ENCODE results near the gene EDIL3. TPM values are rescaled to one million over a fixed set of nuclear protein-coding genes. Genes with fewer than 3 reads are reported as not detected.

Gene EDIL3
- total and polyA plus RNA-seq, 9 donors: 7.6 to 18.3 (median 11.6) TPM

GRCh38 chr5:84213861-84214260, 170.8 kb downstream of the EDIL3 start:
- Histone ChIP-seq H3K27me3 (ENCODE audit: control insufficient read depth, insufficient read depth, low read length) (no peaks in the 10 kb centered on the region), H3K4me3 (ENCODE audit: low read length) (no peak overlapping the region), H3K27ac (ENCODE audit: low read length) (no peak overlapping the region), H3K36me3 (ENCODE audit: control insufficient read depth, insufficient read depth, low read length) (no peaks in the 10 kb centered on the region), H3K4me1 (ENCODE audit: control insufficient read depth, insufficient read depth, low read length) (no peaks in the 10 kb centered on the region), H3K9me3 (replicated peaks; ENCODE audit: control insufficient read depth, low read depth, low read length) (no peaks in the 10 kb centered on the region)
- no peak for DNase-seq
- no CpG with 5 or more reads among the region's 1 CpG for WGBS (ENCODE audit: insufficient coverage)

GRCh38 chr5:84213212-84213611, 171.5 kb downstream of the EDIL3 start:
- H3K4me1 ChIP-seq (ENCODE audit: control insufficient read depth, insufficient read depth, low read length): no peaks in the 10 kb centered on the region
- WGBS (ENCODE audit: insufficient coverage): no CpG with 5 or more reads among the region's 1 CpG
- H3K27me3 ChIP-seq (ENCODE audit: control insufficient read depth, insufficient read depth, low read length): no peaks in the 10 kb centered on the region
- no peak for DNase-seq
- H3K4me3 ChIP-seq (ENCODE audit: low read length): no peak overlapping the region
- H3K36me3 ChIP-seq (ENCODE audit: control insufficient read depth, insufficient read depth, low read length): no peaks in the 10 kb centered on the region
- H3K27ac ChIP-seq (ENCODE audit: low read length): no peak overlapping the region
- H3K9me3 ChIP-seq (replicated peaks; ENCODE audit: control insufficient read depth, low read depth, low read length): no peaks in the 10 kb centered on the region

GRCh38 chr5:84204772-84205171, 179.9 kb downstream of the EDIL3 start:
- no peak overlapping the region for H3K4me3 ChIP-seq (ENCODE audit: low read length)
- H3K36me3 ChIP-seq (ENCODE audit: control insufficient read depth, insufficient read depth, low read length): no peaks in the 10 kb centered on the region
- no peaks in the 10 kb centered on the region for H3K4me1 ChIP-seq (ENCODE audit: control insufficient read depth, insufficient read depth, low read length)
- H3K27me3 ChIP-seq (ENCODE audit: control insufficient read depth, insufficient read depth, low read length): no peaks in the 10 kb centered on the region
- H3K27ac ChIP-seq (ENCODE audit: low read length): no peak overlapping the region
- DNase-seq: no peak
- H3K9me3 ChIP-seq (replicated peaks; ENCODE audit: control insufficient read depth, low read depth, low read length): no peaks in the 10 kb centered on the region
- WGBS (ENCODE audit: insufficient coverage): 25% methylated on average over 1 of the region's 6 CpGs

GRCh38 chr5:84202136-84202535, 182.5 kb downstream of the EDIL3 start:
- Histone ChIP-seq H3K27ac (ENCODE audit: low read length) (no peak overlapping the region), H3K4me3 (ENCODE audit: low read length) (no peak overlapping the region), H3K9me3 (replicated peaks; ENCODE audit: control insufficient read depth, low read depth, low read length) (no peaks in the 10 kb centered on the region), H3K4me1 (ENCODE audit: control insufficient read depth, insufficient read depth, low read length) (no peaks in the 10 kb centered on the region), H3K27me3 (ENCODE audit: control insufficient read depth, insufficient read depth, low read length) (no peaks in the 10 kb centered on the region), H3K36me3 (ENCODE audit: control insufficient read depth, insufficient read depth, low read length) (no peaks in the 10 kb centered on the region)
- no peak for DNase-seq
- no CpG with 5 or more reads among the region's 1 CpG for WGBS (ENCODE audit: insufficient coverage)

GRCh38 chr5:84197538-84197937, 187.1 kb downstream of the EDIL3 start:
- H3K4me3 ChIP-seq (ENCODE audit: low read length): no peak overlapping the region
- H3K4me1 ChIP-seq (ENCODE audit: control insufficient read depth, insufficient read depth, low read length): no peaks in the 10 kb centered on the region
- H3K27ac ChIP-seq (ENCODE audit: low read length): no peak overlapping the region
- no CpG with 5 or more reads among the region's 2 CpGs for WGBS (ENCODE audit: insufficient coverage)
- no peaks in the 10 kb centered on the region for H3K36me3 ChIP-seq (ENCODE audit: control insufficient read depth, insufficient read depth, low read length)
- H3K9me3 ChIP-seq (replicated peaks; ENCODE audit: control insufficient read depth, low read depth, low read length): no peaks in the 10 kb centered on the region
- no peaks in the 10 kb centered on the region for H3K27me3 ChIP-seq (ENCODE audit: control insufficient read depth, insufficient read depth, low read length)
- DNase-seq: peak; percentile 8

GRCh38 chr5:84191281-84191680, 193.4 kb downstream of the EDIL3 start:
- WGBS (ENCODE audit: insufficient coverage): no CpG with 5 or more reads among the region's 2 CpGs
- Histone ChIP-seq H3K27ac (ENCODE audit: low read length) (no peak overlapping the region), H3K9me3 (replicated peaks; ENCODE audit: control insufficient read depth, low read depth, low read length) (no peaks in the 10 kb centered on the region), H3K36me3 (ENCODE audit: control insufficient read depth, insufficient read depth, low read length) (no peaks in the 10 kb centered on the region), H3K4me3 (ENCODE audit: low read length) (no peak overlapping the region), H3K4me1 (ENCODE audit: control insufficient read depth, insufficient read depth, low read length) (no peaks in the 10 kb centered on the region), H3K27me3 (ENCODE audit: control insufficient read depth, insufficient read depth, low read length) (no peaks in the 10 kb centered on the region)
- DNase-seq: no peak

- H3K36me3 ChIP-seq (ENCODE audit: control insufficient read depth, insufficient read depth, low read length): no peaks in the 10 kb centered on the region
- WGBS (ENCODE audit: insufficient coverage): no CpG with 5 or more reads among the region's 1 CpG
- H3K27ac ChIP-seq (ENCODE audit: low read length): no peak overlapping the region
- no peaks in the 10 kb centered on the region for H3K9me3 ChIP-seq (replicated peaks; ENCODE audit: control insufficient read depth, low read depth, low read length)
- no peaks in the 10 kb centered on the region for H3K4me1 ChIP-seq (ENCODE audit: control insufficient read depth, insufficient read depth, low read length)
- no peak for DNase-seq
- no peaks in the 10 kb centered on the region for H3K27me3 ChIP-seq (ENCODE audit: control insufficient read depth, insufficient read depth, low read length)
- H3K4me3 ChIP-seq (ENCODE audit: low read length): no peak overlapping the region
Observed at GRCh38 chr5:84184857-84185256, 199.8 kb downstream of the EDIL3 start.

- no peak for DNase-seq
- WGBS (ENCODE audit: insufficient coverage): 55% methylated on average over 2 of the region's 3 CpGs
- H3K4me3 ChIP-seq (ENCODE audit: low read length): no peak overlapping the region
Observed at GRCh38 chr5:84181093-84181492, 203.6 kb downstream of the EDIL3 start.

GRCh38 chr5:84168841-84169240, 215.8 kb downstream of the EDIL3 start:
- Histone ChIP-seq H3K36me3 (ENCODE audit: control insufficient read depth, insufficient read depth, low read length) (no peaks in the 10 kb centered on the region), H3K9me3 (replicated peaks; ENCODE audit: control insufficient read depth, low read depth, low read length) (no peaks in the 10 kb centered on the region), H3K27ac (ENCODE audit: low read length) (no peak overlapping the region), H3K4me3 (ENCODE audit: low read length) (no peak overlapping the region), H3K27me3 (ENCODE audit: control insufficient read depth, insufficient read depth, low read length) (no peaks in the 10 kb centered on the region), H3K4me1 (ENCODE audit: control insufficient read depth, insufficient read depth, low read length) (no peaks in the 10 kb centered on the region)
- DNase-seq: no peak
- WGBS (ENCODE audit: insufficient coverage): 64% methylated on average over 1 of the region's 2 CpGs

More at GRCh38 chr5:84181093-84181492, 203.6 kb downstream of the EDIL3 start:
- no peaks in the 10 kb centered on the region for H3K36me3 ChIP-seq (ENCODE audit: control insufficient read depth, insufficient read depth, low read length)
- no peaks in the 10 kb centered on the region for H3K9me3 ChIP-seq (replicated peaks; ENCODE audit: control insufficient read depth, low read depth, low read length)
- H3K27me3 ChIP-seq (ENCODE audit: control insufficient read depth, insufficient read depth, low read length): no peaks in the 10 kb centered on the region
- no peak overlapping the region for H3K27ac ChIP-seq (ENCODE audit: low read length)
- H3K4me1 ChIP-seq (ENCODE audit: control insufficient read depth, insufficient read depth, low read length): no peaks in the 10 kb centered on the region

GRCh38 chr5:84163671-84164070, 221.0 kb downstream of the EDIL3 start:
- H3K27me3 ChIP-seq (ENCODE audit: control insufficient read depth, insufficient read depth, low read length): no peaks in the 10 kb centered on the region
- no peaks in the 10 kb centered on the region for H3K36me3 ChIP-seq (ENCODE audit: control insufficient read depth, insufficient read depth, low read length)
- H3K9me3 ChIP-seq (replicated peaks; ENCODE audit: control insufficient read depth, low read depth, low read length): no peaks in the 10 kb centered on the region
- no peaks in the 10 kb centered on the region for H3K4me1 ChIP-seq (ENCODE audit: control insufficient read depth, insufficient read depth, low read length)
- no CpG with 5 or more reads among the region's 1 CpG for WGBS (ENCODE audit: insufficient coverage)
- no peak for DNase-seq
- H3K4me3 ChIP-seq (ENCODE audit: low read length): no peak overlapping the region
- no peak overlapping the region for H3K27ac ChIP-seq (ENCODE audit: low read length)

- WGBS (ENCODE audit: insufficient coverage): no CpG with 5 or more reads among the region's 1 CpG
- Histone ChIP-seq H3K36me3 (ENCODE audit: control insufficient read depth, insufficient read depth, low read length) (no peaks in the 10 kb centered on the region), H3K27me3 (ENCODE audit: control insufficient read depth, insufficient read depth, low read length) (no peaks in the 10 kb centered on the region), H3K27ac (ENCODE audit: low read length) (no peak overlapping the region), H3K4me3 (ENCODE audit: low read length) (no peak overlapping the region), H3K9me3 (replicated peaks; ENCODE audit: control insufficient read depth, low read depth, low read length) (no peaks in the 10 kb centered on the region), H3K4me1 (ENCODE audit: control insufficient read depth, insufficient read depth, low read length) (no peaks in the 10 kb centered on the region)
- DNase-seq: peak; percentile 2
Observed at GRCh38 chr5:84162695-84163094, 222.0 kb downstream of the EDIL3 start.
